ENCODE measurements around the gene C12orf50. TPM values are rescaled to one million over a fixed set of nuclear protein-coding genes. Genes with fewer than 3 reads are reported as not detected.

Gene C12orf50
- total and polyA plus RNA-seq, 10 of the 15 experiments (the other 5 are each of a cell fraction or from before 2014, with no cell fraction given): 0.03 to 0.06 TPM; not detected in 8

DNA sequence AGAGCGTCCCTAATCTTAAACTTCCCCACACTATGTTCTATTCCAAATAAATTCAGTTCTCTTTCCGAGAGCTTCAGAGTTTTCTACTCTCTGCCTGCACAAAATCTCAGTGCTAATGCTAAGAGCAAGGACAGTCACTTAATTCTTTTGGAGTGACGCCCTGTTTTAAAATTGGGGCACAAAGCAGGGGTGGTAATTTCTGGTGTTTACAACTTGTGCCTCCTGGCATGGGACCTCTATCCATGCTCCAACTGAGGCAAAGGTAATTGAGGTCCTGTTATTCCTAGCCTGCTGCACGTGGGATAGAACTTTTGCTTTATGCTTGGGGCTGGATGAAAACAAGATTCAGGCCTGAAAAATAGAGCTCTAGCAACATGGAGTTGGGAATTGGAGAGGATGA, 22.9 kb downstream of the C12orf50 start:
- Histone ChIP-seq H3K9ac (ENCODE audit: control insufficient read depth, insufficient read depth, low read length) (no peak overlapping the region), H3K4me1 (ENCODE audit: control insufficient read depth, insufficient read depth, low read length) (no peaks in the 10 kb centered on the region), H3K27ac (ENCODE audit: control insufficient read depth, insufficient read depth) (no peak overlapping the region), H3K27me3 (replicated peaks in 1 of 2; ENCODE audit: control insufficient read depth in 2 of 2, insufficient read depth in 2 of 2, low read length in 1 of 2) (no peaks in the 10 kb centered on the region), H3K79me2 (ENCODE audit: control insufficient read depth, insufficient read depth, low read length) (no peaks in the 10 kb centered on the region), H3K4me3 (no peak overlapping the region), H2AFZ (ENCODE audit: control insufficient read depth, low read depth, low read length) (no peak overlapping the region), H3K4me2 (ENCODE audit: control insufficient read depth, insufficient read depth) (no peak overlapping the region), H4K20me1 (ENCODE audit: control insufficient read depth, insufficient read depth) (no peaks in the 10 kb centered on the region), H3K9me3 (replicated peaks; ENCODE audit: control insufficient read depth, insufficient read depth, low read length) (no peaks in the 10 kb centered on the region), H3K36me3 (ENCODE audit: control insufficient read depth in 2 of 2, insufficient read depth in 2 of 2, low read length in 1 of 2) (no peaks in the 10 kb centered on the region)
- BruUV-seq (replicated peaks): no TSS peak
- ChIA-PET CTCF (no interaction called here), RAD21 (ENCODE audit: unreplicated experiment) (interaction anchor here (0.6 kb wide), 1 partner anchor 312 kb away, joined by 3 read pairs; no protein-coding TSS in a partner anchor), SMC1A (ENCODE audit: uncharacterized antibody, unreplicated experiment) (interaction anchor here (0.5 to 1.3 kb wide), 3 partner anchors 26 to 1775 kb away, joined by 3 read pairs; no protein-coding TSS in a partner anchor), POLR2A (no interaction called here)
- FAIRE-seq (no peak), ATAC-seq (no peak), DNase-seq (ENCODE audit: low read depth, low spot score) (no peak)
- TF ChIP-seq YY1 (IDR thresholded peaks at IDR 0.05; ENCODE audit: low read depth, low read length) (no peak), BCL11A (IDR thresholded peaks at IDR 0.05; ENCODE audit: low read depth, low read length) (no peak), BACH1 (IDR thresholded peaks at IDR 0.05; ENCODE audit: borderline replicate concordance) (no peak), ZNF384 (IDR thresholded peaks at IDR 0.05; ENCODE audit: borderline replicate concordance, low read depth, low read length) (no peak), MXI1 (IDR thresholded peaks at IDR 0.05; ENCODE audit: low read depth, low read length) (no peak), ZSCAN29 (IDR thresholded peaks at IDR 0.05) (no peak), POLR2A (IDR thresholded peaks at IDR 0.05; ENCODE audit: low read depth, low read length) (no peak), SREBF2 (IDR thresholded peaks at IDR 0.05; ENCODE audit: low read length) (no peak), MTA2 (IDR thresholded peaks at IDR 0.05; ENCODE audit: low read depth) (no peak), NBN (IDR thresholded peaks at IDR 0.05) (no peak), BCLAF1 (IDR thresholded peaks at IDR 0.05) (no peak), CHD2 (IDR thresholded peaks at IDR 0.05; ENCODE audit: borderline replicate concordance, low read depth, low read length) (no peak), STAT1 (conservative IDR thresholded peaks at IDR 0.05) (no peak)
- TF ChIP-seq, protein P1, sequence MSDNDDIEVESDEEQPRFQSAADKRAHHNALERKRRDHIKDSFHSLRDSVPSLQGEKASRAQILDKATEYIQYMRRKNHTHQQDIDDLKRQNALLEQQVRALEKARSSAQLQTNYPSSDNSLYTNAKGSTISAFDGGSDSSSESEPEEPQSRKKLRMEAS (IDR thresholded peaks at IDR 0.05; ENCODE audit: low read depth, low read length): no peak
- 20% methylated on average over 4 of the region's 4 CpGs for WGBS (ENCODE audit: insufficient coverage, insufficient replicate concordance, low lambda C conversion rate, missing lambda C conversion rate)
- in situ Hi-C loops (cut with MboI): no loop called here
- intact Hi-C loops (cut with micrococcal nuclease; ENCODE audit: unreplicated experiment): no loop called here
